Measurements from ENCODE around the gene DEFB118. TPM values are rescaled to one million over a fixed set of nuclear protein-coding genes. Genes with fewer than 3 reads are reported as not detected.

The DEFB118 gene
- total and polyA plus RNA-seq, 10 of the 15 experiments (the other 5 are each of a cell fraction or from before 2014, with no cell fraction given), result not detected

DNA sequence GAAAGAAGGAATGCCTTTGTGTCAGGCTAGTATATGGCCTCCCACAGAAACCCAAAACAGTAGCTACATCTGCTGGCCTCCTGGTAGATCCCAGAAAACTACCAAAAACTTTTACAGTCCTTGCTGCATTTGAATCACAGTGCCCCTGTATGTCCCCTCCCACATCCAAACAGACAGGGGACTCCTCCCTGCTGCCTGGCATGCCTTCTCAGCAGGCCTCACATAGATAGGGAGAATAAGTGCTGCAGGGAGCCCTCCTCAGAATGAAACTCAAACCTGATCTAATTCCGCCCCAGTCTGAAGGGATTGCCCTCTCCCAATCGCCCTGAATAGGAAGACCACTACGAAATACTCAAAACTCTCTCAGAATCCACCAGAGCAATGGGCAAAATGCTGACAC lies 45.9 kb upstream of the DEFB118 start:
- H3K9me3 ChIP-seq (replicated peaks; ENCODE audit: control insufficient read depth, insufficient read depth, low read length), result no peaks in the 10 kb centered on the region
- no peaks in the 10 kb centered on the region for H4K20me1 ChIP-seq (ENCODE audit: control insufficient read depth, insufficient read depth)
- in situ Hi-C loops (cut with MboI), result loop anchor here (25.0 kb wide), 1 partner anchor 1885 kb away; no protein-coding TSS in a partner anchor
- ATAC-seq (no peak), DNase-seq (ENCODE audit: low read depth, low spot score) (no peak), FAIRE-seq (no peak)
- H3K27me3 ChIP-seq (replicated peaks in 1 of 2; ENCODE audit: control insufficient read depth in 2 of 2, insufficient read depth in 2 of 2, low read length in 1 of 2), result no peaks in the 10 kb centered on the region
- WGBS (ENCODE audit: insufficient coverage, insufficient replicate concordance, low lambda C conversion rate, missing lambda C conversion rate), result 0% methylated on average over 3 of the region's 3 CpGs
- H2AFZ ChIP-seq (ENCODE audit: control insufficient read depth, low read depth, low read length), result no peak overlapping the region
- CTCF ChIA-PET, result no interaction called here
- no TSS peak for BruUV-seq (replicated peaks)
- SMC1A ChIA-PET (ENCODE audit: uncharacterized antibody, unreplicated experiment), result no interaction called here
- no peaks in the 10 kb centered on the region for H3K36me3 ChIP-seq (ENCODE audit: control insufficient read depth in 2 of 2, insufficient read depth in 2 of 2, low read length in 1 of 2)
- intact Hi-C loops (cut with micrococcal nuclease; ENCODE audit: unreplicated experiment), result no loop called here
- H3K4me2 ChIP-seq (ENCODE audit: control insufficient read depth, insufficient read depth), result no peak overlapping the region
- H3K4me1 ChIP-seq (ENCODE audit: control insufficient read depth, insufficient read depth, low read length), result no peaks in the 10 kb centered on the region
- RAD21 ChIA-PET (ENCODE audit: unreplicated experiment), result no interaction called here
- TF ChIP-seq BCL11A (IDR thresholded peaks at IDR 0.05; ENCODE audit: low read depth, low read length), result no peak
- TF ChIP-seq, protein P1, sequence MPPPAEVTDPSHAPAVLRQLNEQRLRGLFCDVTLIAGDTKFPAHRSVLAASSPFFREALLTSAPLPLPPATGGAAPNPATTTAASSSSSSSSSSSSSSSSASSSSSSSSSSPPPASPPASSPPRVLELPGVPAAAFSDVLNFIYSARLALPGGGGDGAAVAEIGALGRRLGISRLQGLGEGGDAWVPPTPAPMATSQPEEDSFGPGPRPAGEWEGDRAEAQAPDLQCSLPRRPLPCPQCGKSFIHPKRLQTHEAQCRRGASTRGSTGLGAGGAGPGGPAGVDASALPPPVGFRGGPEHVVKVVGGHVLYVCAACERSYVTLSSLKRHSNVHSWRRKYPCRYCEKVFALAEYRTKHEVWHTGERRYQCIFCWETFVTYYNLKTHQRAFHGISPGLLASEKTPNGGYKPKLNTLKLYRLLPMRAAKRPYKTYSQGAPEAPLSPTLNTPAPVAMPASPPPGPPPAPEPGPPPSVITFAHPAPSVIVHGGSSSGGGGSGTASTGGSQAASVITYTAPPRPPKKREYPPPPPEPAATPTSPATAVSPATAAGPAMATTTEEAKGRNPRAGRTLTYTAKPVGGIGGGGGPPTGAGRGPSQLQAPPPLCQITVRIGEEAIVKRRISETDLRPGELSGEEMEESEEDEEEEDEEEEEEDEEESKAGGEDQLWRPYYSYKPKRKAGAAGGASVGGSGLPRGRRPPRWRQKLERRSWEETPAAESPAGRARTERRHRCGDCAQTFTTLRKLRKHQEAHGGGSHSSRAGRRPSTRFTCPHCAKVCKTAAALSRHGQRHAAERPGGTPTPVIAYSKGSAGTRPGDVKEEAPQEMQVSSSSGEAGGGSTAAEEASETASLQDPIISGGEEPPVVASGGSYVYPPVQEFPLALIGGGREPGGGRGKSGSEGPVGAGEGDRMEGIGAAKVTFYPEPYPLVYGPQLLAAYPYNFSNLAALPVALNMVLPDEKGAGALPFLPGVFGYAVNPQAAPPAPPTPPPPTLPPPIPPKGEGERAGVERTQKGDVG (CRISPR knock-in tag; IDR thresholded peaks at IDR 0.05), result no peak
- TF ChIP-seq BRCA1 (IDR thresholded peaks at IDR 0.05; ENCODE audit: low read depth, low read length), result no peak
- TF ChIP-seq, protein P2, sequence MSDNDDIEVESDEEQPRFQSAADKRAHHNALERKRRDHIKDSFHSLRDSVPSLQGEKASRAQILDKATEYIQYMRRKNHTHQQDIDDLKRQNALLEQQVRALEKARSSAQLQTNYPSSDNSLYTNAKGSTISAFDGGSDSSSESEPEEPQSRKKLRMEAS (IDR thresholded peaks at IDR 0.05; ENCODE audit: low read depth, low read length), result no peak
- TF ChIP-seq MTA2 (IDR thresholded peaks at IDR 0.05; ENCODE audit: low read depth), result no peak
- TF ChIP-seq, protein P3, sequence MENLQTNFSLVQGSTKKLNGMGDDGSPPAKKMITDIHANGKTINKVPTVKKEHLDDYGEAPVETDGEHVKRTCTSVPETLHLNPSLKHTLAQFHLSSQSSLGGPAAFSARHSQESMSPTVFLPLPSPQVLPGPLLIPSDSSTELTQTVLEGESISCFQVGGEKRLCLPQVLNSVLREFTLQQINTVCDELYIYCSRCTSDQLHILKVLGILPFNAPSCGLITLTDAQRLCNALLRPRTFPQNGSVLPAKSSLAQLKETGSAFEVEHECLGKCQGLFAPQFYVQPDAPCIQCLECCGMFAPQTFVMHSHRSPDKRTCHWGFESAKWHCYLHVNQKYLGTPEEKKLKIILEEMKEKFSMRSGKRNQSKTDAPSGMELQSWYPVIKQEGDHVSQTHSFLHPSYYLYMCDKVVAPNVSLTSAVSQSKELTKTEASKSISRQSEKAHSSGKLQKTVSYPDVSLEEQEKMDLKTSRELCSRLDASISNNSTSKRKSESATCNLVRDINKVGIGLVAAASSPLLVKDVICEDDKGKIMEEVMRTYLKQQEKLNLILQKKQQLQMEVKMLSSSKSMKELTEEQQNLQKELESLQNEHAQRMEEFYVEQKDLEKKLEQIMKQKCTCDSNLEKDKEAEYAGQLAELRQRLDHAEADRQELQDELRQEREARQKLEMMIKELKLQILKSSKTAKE (IDR thresholded peaks at IDR 0.05; ENCODE audit: low read depth, poor library complexity, severe bottlenecking), result no peak
- TF ChIP-seq, protein P4, sequence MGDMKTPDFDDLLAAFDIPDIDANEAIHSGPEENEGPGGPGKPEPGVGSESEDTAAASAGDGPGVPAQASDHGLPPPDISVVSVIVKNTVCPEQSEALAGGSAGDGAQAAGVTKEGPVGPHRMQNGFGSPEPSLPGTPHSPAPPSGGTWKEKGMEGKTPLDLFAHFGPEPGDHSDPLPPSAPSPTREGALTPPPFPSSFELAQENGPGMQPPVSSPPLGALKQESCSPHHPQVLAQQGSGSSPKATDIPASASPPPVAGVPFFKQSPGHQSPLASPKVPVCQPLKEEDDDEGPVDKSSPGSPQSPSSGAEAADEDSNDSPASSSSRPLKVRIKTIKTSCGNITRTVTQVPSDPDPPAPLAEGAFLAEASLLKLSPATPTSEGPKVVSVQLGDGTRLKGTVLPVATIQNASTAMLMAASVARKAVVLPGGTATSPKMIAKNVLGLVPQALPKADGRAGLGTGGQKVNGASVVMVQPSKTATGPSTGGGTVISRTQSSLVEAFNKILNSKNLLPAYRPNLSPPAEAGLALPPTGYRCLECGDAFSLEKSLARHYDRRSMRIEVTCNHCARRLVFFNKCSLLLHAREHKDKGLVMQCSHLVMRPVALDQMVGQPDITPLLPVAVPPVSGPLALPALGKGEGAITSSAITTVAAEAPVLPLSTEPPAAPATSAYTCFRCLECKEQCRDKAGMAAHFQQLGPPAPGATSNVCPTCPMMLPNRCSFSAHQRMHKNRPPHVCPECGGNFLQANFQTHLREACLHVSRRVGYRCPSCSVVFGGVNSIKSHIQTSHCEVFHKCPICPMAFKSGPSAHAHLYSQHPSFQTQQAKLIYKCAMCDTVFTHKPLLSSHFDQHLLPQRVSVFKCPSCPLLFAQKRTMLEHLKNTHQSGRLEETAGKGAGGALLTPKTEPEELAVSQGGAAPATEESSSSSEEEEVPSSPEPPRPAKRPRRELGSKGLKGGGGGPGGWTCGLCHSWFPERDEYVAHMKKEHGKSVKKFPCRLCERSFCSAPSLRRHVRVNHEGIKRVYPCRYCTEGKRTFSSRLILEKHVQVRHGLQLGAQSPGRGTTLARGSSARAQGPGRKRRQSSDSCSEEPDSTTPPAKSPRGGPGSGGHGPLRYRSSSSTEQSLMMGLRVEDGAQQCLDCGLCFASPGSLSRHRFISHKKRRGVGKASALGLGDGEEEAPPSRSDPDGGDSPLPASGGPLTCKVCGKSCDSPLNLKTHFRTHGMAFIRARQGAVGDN (IDR thresholded peaks at IDR 0.05), result no peak
- POLR2A ChIA-PET, result no interaction called here
- H3K79me2 ChIP-seq (ENCODE audit: control insufficient read depth, insufficient read depth, low read length), result no peaks in the 10 kb centered on the region
- no peak overlapping the region for H3K9ac ChIP-seq (ENCODE audit: control insufficient read depth, insufficient read depth, low read length)
- no peak overlapping the region for H3K27ac ChIP-seq (ENCODE audit: control insufficient read depth, insufficient read depth)
- no peak overlapping the region for H3K4me3 ChIP-seq

Data from GM12878 (cell line).